ENCODE data around the gene NEAT1. TPM values are rescaled to one million over a fixed set of nuclear protein-coding genes. Genes with fewer than 3 reads are reported as not detected.

Gene NEAT1
- total and polyA plus RNA-seq, 9 of the 15 experiments (the other 6 are each of a cell fraction or from before 2014, with no cell fraction given) = 20.1 to 389 (median 62.8) TPM

GRCh38 chr11:65421794-65422632, 585 bp upstream of the NEAT1 start (continued):
- TF ChIP-seq ZNF398 (CRISPR knock-in tag; IDR thresholded peaks at IDR 0.05) (no peak), FOXA1 (IDR thresholded peaks at IDR 0.05; ENCODE audit: borderline replicate concordance) (no peak), THRB (CRISPR knock-in tag; conservative IDR thresholded peaks at IDR 0.05) (peak; percentile 78), XRCC3 (IDR thresholded peaks at IDR 0.05) (no peak), MITF (IDR thresholded peaks at IDR 0.05) (peak; percentile 100), ERF (CRISPR knock-in tag; IDR thresholded peaks at IDR 0.05) (peak; percentile 92), ETV1 (tag; conservative IDR thresholded peaks at IDR 0.05; ENCODE audit: low read depth) (peak; percentile 21; the same call in 1 of the 2 replicates), PTTG1 (tag; IDR thresholded peaks at IDR 0.05; ENCODE audit: low read depth) (no peak), GTF2B (IDR thresholded peaks at IDR 0.05; ENCODE audit: extremely low read depth, insufficient read length) (no peak), MECOM (CRISPR knock-in tag; IDR thresholded peaks at IDR 0.05) (no peak; the same call in 1 of the 2 replicates), CHD1 (IDR thresholded peaks at IDR 0.05; ENCODE audit: low read length) (peak; percentile 90), HDAC6 (IDR thresholded peaks at IDR 0.05; ENCODE audit: low read depth, low read length) (no peak), ARHGAP35 (IDR thresholded peaks at IDR 0.05; ENCODE audit: partially characterized antibody) (no peak), CBFB (CRISPR knock-in tag; IDR thresholded peaks at IDR 0.05) (no peak; the same call in 1 of the 2 replicates), ZC3H11A (IDR thresholded peaks at IDR 0.05; ENCODE audit: low read depth, low read length) (no peak), ARID3A (IDR thresholded peaks at IDR 0.05; ENCODE audit: borderline replicate concordance, low read depth, low read length) (no peak), ATF3 (IDR thresholded peaks at IDR 0.05) (peak; percentile 99), ATF3 (CRISPR knock-in tag; conservative IDR thresholded peaks at IDR 0.05) (peak; percentile 65)

Measured in K562 (cell line).